ENCODE data around the gene CBLL1.

- TF ChIP-seq CTCF (IDR thresholded peaks at IDR 0.05) (no peak), EZH2 (IDR thresholded peaks at IDR 0.05; ENCODE audit: borderline replicate concordance, insufficient read depth, low read depth, low read length, poor library complexity, severe bottlenecking) (no peak)
Observed at GRCh38 chr7:107768263-107768662, 24.3 kb downstream of the CBLL1 start.

Measured in B cell (primary cell).